ENCODE data around the gene KCNQ1. TPM values are rescaled to one million over a fixed set of nuclear protein-coding genes. Genes with fewer than 3 reads are reported as not detected.
A peak's percentile ranks its signal among the peaks of the same experiment; 100 is the strongest.

KCNQ1 gene
- total and polyA plus RNA-seq, 9 of the 15 experiments (the other 6 are each of a cell fraction or from before 2014, with no cell fraction given) = 0.44 TPM; not detected in 8

DNA sequence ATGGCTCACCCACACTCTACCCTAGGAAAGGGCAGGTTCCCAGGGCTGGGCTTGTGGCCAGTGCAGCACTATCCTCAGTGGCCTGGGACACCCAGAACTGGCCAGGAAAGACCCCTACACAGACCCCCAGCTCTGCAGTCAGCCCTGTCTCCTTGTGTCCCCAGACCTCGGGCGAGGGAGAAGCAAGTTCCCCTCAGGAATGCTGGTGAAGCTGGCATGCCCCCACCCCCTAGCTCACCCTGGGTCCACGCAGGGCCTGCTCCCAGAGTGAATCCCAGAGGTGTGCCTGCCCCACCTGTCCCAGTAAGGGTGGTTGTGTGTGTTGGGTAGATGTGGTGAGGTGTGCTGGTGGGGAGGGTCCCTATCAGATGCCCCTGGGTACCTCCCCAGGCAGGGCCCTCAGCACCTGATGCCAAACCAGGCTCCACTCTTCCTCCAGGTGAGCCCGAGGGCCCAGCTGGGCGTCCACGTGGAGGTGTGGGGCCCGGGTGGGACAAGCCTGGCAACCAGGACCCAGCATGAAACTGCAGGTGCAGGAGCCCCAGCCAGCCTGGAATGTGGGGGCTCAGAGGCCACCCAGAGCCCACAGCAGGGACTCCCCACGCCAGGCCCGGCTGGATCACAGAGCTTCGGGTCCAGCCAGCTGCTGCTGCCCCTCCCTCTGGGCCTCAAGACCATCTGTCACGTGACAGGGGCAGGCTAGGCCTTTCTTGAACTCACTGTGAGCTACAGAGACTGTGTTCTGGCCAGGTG is 303.4 kb downstream of the KCNQ1 start (continued):
- TF ChIP-seq ETV5 (CRISPR knock-in tag; IDR thresholded peaks at IDR 0.05; ENCODE audit: low read depth) (no peak), KLF16 (IDR thresholded peaks at IDR 0.05) (no peak), ZNF124 (CRISPR knock-in tag; IDR thresholded peaks at IDR 0.05) (no peak), TAF1 (IDR thresholded peaks at IDR 0.05; ENCODE audit: control insufficient read depth, extremely low read depth, insufficient read depth, low read length, severe bottlenecking) (no peak), TEAD2 (tag; IDR thresholded peaks at IDR 0.05) (no peak), ETV1 (tag; conservative IDR thresholded peaks at IDR 0.05; ENCODE audit: low read depth) (no peak), TARDBP (IDR thresholded peaks at IDR 0.05) (no peak), ZFX (CRISPR knock-in tag; IDR thresholded peaks at IDR 0.05) (peak; percentile 54), FOXA3 (CRISPR knock-in tag; conservative IDR thresholded peaks at IDR 0.05 in 1 of 2, IDR thresholded peaks at IDR 0.05 in 1 of 2) (no peak), ZNF143 (CRISPR knock-in tag; IDR thresholded peaks at IDR 0.05) (no peak), BCOR (IDR thresholded peaks at IDR 0.05) (no peak), CXXC5 (CRISPR knock-in tag; IDR thresholded peaks at IDR 0.05) (no peak)
